ENCODE results near the gene MCUB. TPM values are rescaled to one million over a fixed set of nuclear protein-coding genes. Genes with fewer than 3 reads are reported as not detected.

MCUB gene
- total and polyA plus RNA-seq, 2 of the 13 experiments (the other 11 are each of a cell fraction or from before 2014, with no cell fraction given) = 0.95 to 2.2 TPM

DNA sequence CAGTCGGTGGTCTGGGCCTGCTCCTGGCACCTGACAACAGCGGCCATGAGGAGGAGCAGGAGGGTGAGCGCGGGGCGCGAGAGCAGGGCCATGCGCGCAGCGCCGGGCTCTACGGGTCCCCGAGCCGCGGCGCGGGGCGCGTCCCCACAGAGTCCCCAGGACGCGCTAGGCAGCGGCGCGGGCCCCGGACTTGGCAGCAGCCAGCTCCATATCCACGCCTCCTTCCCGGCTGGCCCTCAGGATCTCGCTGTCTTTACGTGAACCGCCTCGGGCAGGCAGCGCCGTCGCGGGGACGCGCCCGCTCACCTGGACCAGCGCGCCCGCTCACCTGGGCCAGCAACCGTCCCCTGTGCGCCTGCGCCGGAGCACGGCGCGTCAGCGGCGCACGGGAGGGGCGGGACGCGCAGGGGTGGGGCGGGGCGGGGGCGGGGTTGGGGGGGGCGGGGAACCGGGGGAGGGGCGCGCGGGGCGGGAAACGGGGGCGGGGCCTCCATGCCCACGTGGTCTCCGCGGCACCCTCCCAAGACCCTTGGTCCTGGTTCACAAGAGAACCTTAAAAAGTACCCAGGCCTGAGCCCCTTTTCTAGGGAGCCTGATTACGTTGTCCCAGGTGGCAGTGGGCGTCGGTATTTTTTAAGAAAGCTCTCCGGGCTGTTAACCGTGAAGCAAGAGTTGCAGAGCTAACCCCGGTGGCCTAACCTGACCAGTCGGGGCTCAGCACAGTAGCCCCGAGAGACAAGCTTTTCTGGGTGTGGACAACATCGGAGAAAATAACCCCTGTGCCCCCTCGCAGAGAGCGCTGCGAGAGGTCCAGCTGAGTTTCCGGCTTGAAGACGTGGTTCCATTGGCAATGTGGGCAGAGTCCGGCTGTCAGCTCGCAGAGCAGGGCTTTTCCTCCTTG is 169.9 kb downstream of the MCUB start, which contains the start of gene PLA2G12A (continued):
- 0 out of 2 replicates have a peak, but pooled peaks have one; percentile 58 for TF ChIP-seq DZIP1 (CRISPR knock-in tag; IDR thresholded peaks at IDR 0.05)
- TF ChIP-seq, protein P1, sequence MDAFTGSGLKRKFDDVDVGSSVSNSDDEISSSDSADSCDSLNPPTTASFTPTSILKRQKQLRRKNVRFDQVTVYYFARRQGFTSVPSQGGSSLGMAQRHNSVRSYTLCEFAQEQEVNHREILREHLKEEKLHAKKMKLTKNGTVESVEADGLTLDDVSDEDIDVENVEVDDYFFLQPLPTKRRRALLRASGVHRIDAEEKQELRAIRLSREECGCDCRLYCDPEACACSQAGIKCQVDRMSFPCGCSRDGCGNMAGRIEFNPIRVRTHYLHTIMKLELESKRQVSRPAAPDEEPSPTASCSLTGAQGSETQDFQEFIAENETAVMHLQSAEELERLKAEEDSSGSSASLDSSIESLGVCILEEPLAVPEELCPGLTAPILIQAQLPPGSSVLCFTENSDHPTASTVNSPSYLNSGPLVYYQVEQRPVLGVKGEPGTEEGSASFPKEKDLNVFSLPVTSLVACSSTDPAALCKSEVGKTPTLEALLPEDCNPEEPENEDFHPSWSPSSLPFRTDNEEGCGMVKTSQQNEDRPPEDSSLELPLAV (CRISPR knock-in tag; conservative IDR thresholded peaks at IDR 0.05; ENCODE audit: low read depth) = no peak
- TF ChIP-seq, protein P2, sequence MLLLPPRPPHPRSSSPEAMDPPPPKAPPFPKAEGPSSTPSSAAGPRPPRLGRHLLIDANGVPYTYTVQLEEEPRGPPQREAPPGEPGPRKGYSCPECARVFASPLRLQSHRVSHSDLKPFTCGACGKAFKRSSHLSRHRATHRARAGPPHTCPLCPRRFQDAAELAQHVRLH (CRISPR knock-in tag; IDR thresholded peaks at IDR 0.05; ENCODE audit: borderline replicate concordance, low read depth) = no peak
- TF ChIP-seq ARNT (IDR thresholded peaks at IDR 0.05) = no peak
- peak; percentile 43; the same call in 1 of the 2 replicates for TF ChIP-seq ARID5B (CRISPR knock-in tag; IDR thresholded peaks at IDR 0.05)
- TF ChIP-seq RNF2 (conservative IDR thresholded peaks at IDR 0.05; ENCODE audit: low read depth) = peak; percentile 50; the same call in 1 of the 2 replicates
- TF ChIP-seq ZFP41 (CRISPR knock-in tag; IDR thresholded peaks at IDR 0.05; ENCODE audit: borderline replicate concordance) = no peak
- no peak for TF ChIP-seq ZBTB10 (CRISPR knock-in tag; IDR thresholded peaks at IDR 0.05; ENCODE audit: borderline replicate concordance)
- 0 out of 2 replicates have a peak, but pooled peaks have one; percentile 60 for TF ChIP-seq ZFYVE20 (CRISPR knock-in tag; IDR thresholded peaks at IDR 0.05; ENCODE audit: borderline replicate concordance, low read depth)
- no peak for TF ChIP-seq ZFP90 (CRISPR knock-in tag; IDR thresholded peaks at IDR 0.05; ENCODE audit: borderline replicate concordance)
- no peak for TF ChIP-seq NFE2L2 (IDR thresholded peaks at IDR 0.05; ENCODE audit: low read length)
- TF ChIP-seq IRF9 (CRISPR knock-in tag; IDR thresholded peaks at IDR 0.05; ENCODE audit: borderline replicate concordance) = peak; percentile 81; the same call in 1 of the 2 replicates
- no peak for TF ChIP-seq CHD4 (IDR thresholded peaks at IDR 0.05; ENCODE audit: borderline replicate concordance, low read length)
- TF ChIP-seq ZNF816 (CRISPR knock-in tag; IDR thresholded peaks at IDR 0.05; ENCODE audit: borderline replicate concordance) = peak; percentile 45; the same call in 1 of the 2 replicates
